IPS DF 4.7 (cell line): ENCODE measurements around the gene ZNF618.
"Not testable (repeated sequence)": the region's sequence is repeated elsewhere in the genome, so short reads cannot be mapped to it uniquely, and the experiment has no call there.

ENCODE experiments used
- DNase-seq: peaks from one replicate; pipeline ENCODE4 v3.0.0-alpha.2; 2013; ENCODE audit warnings: low spot score; ENCODE audit errors: extremely low read depth

ZNF618 gene

GRCh38 chr9:114035845-114036801, 160.0 kb downstream of the ZNF618 start:
- no peak for DNase-seq

- DNase-seq: no peak
Observed at GRCh38 chr9:114037249-114037648, 161.1 kb downstream of the ZNF618 start.

- DNase-seq: no peak
Observed at GRCh38 chr9:114037961-114038723, 162.0 kb downstream of the ZNF618 start.

- DNase-seq: no peak
Observed at GRCh38 chr9:114038724-114039313, 162.7 kb downstream of the ZNF618 start.

GRCh38 chr9:114039484-114039883, 163.4 kb downstream of the ZNF618 start:
- no peak for DNase-seq

GRCh38 chr9:114043660-114044059, 167.6 kb downstream of the ZNF618 start:
- not testable (repeated sequence) for DNase-seq

GRCh38 chr9:114046237-114046755, 170.2 kb downstream of the ZNF618 start:
- no peak for DNase-seq

GRCh38 chr9:114046875-114047274, 170.8 kb downstream of the ZNF618 start:
- DNase-seq: no peak

GRCh38 chr9:114047717-114048116, 171.6 kb downstream of the ZNF618 start:
- DNase-seq: no peak

- DNase-seq: no peak
Observed at GRCh38 chr9:114048533-114049415, 172.7 kb downstream of the ZNF618 start.

GRCh38 chr9:114049441-114050225, 173.5 kb downstream of the ZNF618 start:
- DNase-seq: no peak

- DNase-seq: no peak
Observed at GRCh38 chr9:114050226-114050568, 174.1 kb downstream of the ZNF618 start.

GRCh38 chr9:114050646-114051045, 174.5 kb downstream of the ZNF618 start:
- DNase-seq: no peak

GRCh38 chr9:114051281-114051680, 175.2 kb downstream of the ZNF618 start:
- DNase-seq: no peak

- DNase-seq: no peak
Observed at GRCh38 chr9:114051706-114052105, 175.6 kb downstream of the ZNF618 start.

- DNase-seq: no peak
Observed at GRCh38 chr9:114053246-114054005, 177.3 kb downstream of the ZNF618 start.

GRCh38 chr9:114054191-114054690, 178.1 kb downstream of the ZNF618 start:
- DNase-seq: no peak

- DNase-seq: no peak
Observed at GRCh38 chr9:114055061-114055460, 179.0 kb downstream of the ZNF618 start.

GRCh38 chr9:114055894-114056293, 179.8 kb downstream of the ZNF618 start:
- no peak for DNase-seq
